GM18519 (cell line): ENCODE data around the gene TBC1D22A.

ENCODE experiments used
- ATAC-seq: cut with Tn5 transposase; IDR thresholded peaks from one replicate; pipeline ENCODE4 v1.9.1; 2021; ENCODE audit warnings: mild to moderate bottlenecking, moderate library complexity; ENCODE audit not compliant: unreplicated experiment, low FRiP score

The TBC1D22A gene

GRCh38 chr22:46917771-46918101 is 155.3 kb downstream of the TBC1D22A start:
- no peak for ATAC-seq

GRCh38 chr22:46918197-46918596 is 155.7 kb downstream of the TBC1D22A start:
- ATAC-seq: no peak

- no peak for ATAC-seq
These were observed 159.6 kb downstream of the TBC1D22A start for GRCh38 chr22:46922037-46922436.

- no peak for ATAC-seq
These were observed 160.9 kb downstream of the TBC1D22A start for GRCh38 chr22:46923394-46923793.

- no peak for ATAC-seq
These were observed 163.4 kb downstream of the TBC1D22A start for GRCh38 chr22:46925818-46926217.

- no peak for ATAC-seq
These were observed 166.7 kb downstream of the TBC1D22A start for GRCh38 chr22:46929046-46929709.

GRCh38 chr22:46929710-46930204 is 167.3 kb downstream of the TBC1D22A start:
- no peak for ATAC-seq

DNA sequence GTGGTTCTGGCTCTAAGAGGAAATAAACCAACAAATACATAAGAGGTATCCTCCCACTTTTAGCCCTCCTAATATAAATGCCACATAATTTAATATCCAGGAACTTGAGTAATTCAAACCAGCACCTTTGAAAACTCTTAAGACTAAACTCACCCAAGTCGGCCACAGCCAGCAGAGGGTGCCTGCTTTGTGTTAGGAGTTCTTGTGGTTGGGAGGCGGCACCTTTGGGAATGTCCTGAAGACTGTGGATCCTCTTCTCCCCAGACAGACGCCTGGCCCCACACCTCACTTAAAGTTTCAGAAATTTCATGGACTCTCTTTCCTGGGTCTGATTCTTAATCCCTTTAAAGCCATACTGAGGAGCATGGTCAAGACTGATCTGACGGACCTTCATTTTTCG is 169.0 kb downstream of the TBC1D22A start:
- ATAC-seq: no peak

DNA sequence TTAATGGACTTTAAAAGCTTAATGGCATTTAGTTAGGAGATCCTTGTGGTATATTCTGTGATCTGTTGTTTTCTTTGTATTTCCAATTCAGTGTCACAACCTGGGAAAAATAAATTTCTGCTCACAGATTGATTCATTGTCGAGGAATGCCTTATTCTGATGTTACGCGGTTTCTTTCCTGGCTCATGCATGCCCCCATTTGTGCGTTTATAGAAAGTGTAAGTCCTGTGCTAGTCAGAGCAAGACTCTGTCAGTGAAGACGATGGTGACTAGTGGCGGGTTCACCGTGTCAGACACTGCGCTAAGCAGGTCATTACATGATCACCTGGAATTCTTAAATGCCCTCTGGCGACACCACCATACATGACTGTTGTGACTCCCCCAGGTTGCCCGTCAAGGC is 169.4 kb downstream of the TBC1D22A start:
- ATAC-seq: no peak

DNA sequence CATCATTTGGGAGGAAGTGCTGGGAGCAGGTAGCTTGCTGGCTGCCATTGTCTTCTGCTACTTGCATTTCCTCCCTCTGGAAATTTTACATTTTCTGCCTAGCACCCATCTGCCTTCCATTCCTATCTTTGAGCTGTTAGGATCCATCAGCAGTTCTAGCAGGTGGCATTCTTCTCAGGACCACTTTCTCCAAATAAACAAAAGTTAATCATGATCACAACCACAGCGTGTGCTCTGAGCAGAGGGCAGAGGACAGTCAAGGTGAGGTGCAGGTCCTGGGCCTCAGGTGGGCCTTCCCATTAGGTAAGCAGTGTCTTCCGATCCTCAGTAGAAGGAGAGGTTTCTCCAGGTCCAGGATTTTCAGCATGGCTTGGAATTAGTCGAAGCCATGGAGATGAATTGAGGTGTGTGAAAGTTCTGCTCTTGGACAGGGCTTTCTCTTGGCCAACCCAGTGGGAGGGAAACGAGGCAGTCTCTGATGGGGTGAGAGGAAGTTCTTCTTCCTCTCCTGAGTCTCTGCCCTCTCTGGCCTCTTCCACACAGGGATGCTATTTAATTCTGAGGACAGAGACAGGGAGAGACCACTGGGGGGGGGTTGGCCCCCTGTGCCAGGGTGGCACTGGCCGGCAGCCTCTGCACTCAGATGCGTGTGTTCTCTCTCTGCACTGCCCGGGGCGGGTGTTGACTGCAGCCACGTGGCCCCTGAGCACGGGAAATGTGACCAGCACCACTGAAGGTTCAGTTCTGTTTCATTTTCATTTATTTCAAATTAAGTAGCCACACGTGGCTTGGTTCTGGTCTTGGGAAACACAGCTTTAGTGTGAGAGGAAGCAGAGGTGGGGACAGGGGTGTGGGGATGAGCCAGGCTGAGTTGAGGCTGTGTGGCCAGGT is 170.8 kb downstream of the TBC1D22A start:
- ATAC-seq: no peak

GRCh38 chr22:46934172-46934745 is 171.8 kb downstream of the TBC1D22A start:
- ATAC-seq: no peak

DNA sequence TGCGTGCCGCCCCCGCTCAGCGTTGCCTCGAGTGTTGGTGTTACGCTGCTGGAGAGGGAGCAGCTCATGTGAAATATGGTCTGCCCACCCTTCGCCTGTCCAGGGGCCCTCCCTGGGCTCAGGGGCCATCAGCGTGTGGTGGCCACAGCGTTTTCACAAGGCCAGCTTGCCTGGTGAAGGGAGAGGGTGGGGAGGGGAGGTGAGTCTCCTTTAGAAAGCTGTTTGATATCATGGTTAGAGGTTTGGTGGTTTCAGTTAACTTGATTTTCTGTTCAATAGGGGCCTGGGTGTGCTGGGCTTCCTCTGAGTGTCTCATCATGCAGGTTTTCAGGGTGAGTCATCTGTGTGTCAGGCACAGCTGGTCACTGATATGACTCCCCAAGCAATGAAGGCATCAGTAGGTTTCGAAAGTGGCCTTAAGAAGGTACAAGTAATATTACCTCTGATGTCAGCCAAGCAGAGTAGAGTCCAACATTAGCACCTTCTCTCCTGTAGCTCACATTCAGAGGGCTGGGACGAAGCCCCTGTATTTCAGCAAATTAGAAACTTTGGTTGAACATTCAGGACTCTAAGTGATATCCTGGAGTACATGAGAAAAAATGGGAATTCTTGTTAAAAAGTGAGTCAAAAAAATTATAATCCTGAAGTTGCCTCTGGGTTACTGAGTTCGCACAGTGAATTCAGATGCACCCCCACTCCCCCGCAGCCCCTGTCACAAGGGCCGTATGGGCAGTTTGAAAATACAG is 172.5 kb downstream of the TBC1D22A start:
- no peak for ATAC-seq

- no peak for ATAC-seq
These were observed 173.3 kb downstream of the TBC1D22A start for GRCh38 chr22:46935506-46936377.

DNA sequence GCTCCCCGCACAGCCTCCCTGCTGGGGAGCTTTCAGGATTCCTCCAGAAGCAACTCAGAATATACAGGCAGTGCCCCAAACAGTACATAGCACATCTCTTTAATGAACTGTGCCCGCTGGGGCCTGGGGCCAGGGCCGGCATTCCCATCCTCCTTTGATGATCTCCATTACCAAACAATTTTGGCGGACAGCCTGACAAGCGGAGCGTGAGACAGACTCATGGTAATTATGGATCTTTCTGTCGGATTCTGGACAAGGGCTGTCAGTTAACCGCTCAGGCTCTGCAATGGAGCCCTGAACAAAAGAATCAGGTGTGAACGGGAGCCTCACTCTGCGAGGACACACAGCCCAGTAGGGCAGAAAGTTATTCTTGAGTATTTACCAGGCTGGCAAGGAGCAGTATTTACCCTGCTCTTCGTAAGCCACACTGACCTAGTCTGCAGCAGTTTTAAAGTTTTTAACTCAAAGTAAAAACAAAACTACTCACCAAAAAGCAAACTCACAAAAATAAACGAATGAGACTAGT is 174.0 kb downstream of the TBC1D22A start:
- no peak for ATAC-seq

DNA sequence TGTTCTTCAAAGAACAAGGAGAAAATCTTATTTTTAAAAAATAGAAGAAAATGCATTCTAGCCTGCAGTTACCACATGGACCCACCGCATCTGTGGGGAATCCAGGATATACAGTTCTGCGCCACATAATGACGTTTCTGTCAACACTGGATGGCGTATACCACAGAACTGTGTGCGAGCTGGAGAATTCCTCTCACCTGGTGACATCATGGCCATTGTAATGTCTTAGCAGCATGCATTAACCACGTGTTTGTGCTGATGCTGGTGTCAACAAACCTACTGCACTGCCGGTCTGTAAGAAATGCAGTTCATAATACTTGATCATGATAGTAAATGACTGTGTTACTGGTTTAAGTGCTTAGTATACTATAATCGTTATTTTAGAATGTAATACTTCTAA is 174.7 kb downstream of the TBC1D22A start:
- ATAC-seq: no peak

- ATAC-seq: no peak
These were observed 175.5 kb downstream of the TBC1D22A start for GRCh38 chr22:46937939-46938338.

DNA sequence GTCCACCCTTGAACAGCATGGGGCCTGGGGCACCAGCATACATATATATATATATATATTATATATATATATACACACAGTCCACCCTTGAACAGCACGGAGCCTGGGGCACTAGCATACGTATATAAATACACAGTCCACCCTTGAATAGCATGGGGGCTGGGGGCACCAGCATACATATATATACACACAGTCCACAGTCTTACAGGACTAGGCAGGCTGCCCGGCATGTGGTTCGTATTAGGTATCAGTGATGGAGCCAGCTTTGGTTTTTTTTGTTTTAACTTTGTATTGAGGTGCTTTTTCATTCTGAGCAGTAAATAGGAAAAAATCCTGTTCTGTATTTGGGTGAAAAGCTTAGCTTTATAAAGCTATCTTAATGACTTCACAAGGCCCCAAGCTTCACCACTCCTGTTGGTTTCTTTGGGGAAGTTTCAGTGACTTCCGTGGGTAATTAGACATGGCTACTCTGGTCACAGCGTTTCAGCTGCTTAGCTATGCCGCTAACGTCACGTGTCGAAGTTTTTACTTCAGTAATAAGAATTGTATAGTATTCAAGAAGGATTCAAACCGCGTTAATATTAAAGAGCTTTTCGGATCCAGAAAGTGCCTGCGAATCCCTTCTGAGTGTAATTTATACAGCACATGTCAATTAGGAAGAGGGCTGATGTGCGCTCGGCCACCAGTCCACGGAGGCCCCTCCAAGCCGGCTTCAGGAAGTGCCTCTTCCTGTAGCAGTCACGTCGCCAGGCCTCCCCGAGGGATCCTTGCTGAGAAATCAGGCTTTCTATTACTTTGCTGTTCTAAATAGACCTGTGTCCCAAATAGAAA is 179.7 kb downstream of the TBC1D22A start:
- no peak for ATAC-seq
